ENCODE measurements around the gene ABCA2. TPM values are rescaled to one million over a fixed set of nuclear protein-coding genes. Genes with fewer than 3 reads are reported as not detected.
A peak's percentile ranks its signal among the peaks of the same experiment; 100 is the strongest.

The ABCA2 gene
- total RNA-seq, 1 donor from 2014 or later = 2.7 TPM

DNA sequence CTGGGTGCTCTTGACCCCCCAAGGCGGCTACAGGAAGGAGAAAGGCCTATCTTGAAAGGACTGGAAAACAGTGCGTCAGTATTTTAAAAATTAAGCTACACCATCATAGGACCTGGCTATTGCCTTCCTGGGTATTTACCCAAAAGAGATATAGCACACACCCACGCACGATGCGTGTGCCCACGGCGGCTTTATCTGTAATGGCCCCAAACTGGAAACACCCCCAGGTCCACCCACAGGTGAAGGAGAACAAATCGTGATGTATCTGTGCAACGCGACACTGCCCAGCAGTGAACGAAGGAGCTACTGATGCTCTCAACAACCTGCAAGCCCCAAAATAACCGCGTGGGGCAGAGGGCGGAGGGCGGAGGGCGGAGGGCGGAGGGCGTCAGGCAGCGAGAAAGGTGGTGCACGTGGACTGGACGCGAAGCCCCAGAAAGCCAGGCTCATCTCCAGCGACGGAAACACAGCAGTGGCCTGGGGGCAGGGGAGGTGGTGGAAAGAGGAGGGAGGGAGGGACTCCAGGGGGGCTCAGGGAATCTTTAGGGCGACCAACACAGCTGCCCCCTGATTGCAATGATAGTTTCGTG is 63.1 kb downstream of the ABCA2 start:
- H3F3A ChIP-seq (ENCODE audit: low read depth) = no peaks in the 10 kb centered on the region
- Mint-ChIP-seq H3K4me1 (peaks cover 19% of the 10 kb centered on the region), H3K27ac (peak overlapping the region; percentile 53), H3K27me3 (ENCODE audit: insufficient read depth, low read depth) (peaks cover 5% of the 10 kb centered on the region), H3K9me3 (no peaks in the 10 kb centered on the region), H3K4me3 (no peak overlapping the region), H3K36me3 (no peaks in the 10 kb centered on the region)
- H3K27me3 ChIP-seq = no peaks in the 10 kb centered on the region
- H3K9me3 ChIP-seq (ENCODE audit: low read depth) = no peaks in the 10 kb centered on the region
- no peak for DNase-seq (ENCODE audit: low spot score)
- H3K79me2 ChIP-seq (ENCODE audit: low read depth) = no peaks in the 10 kb centered on the region
- H3K4me1 ChIP-seq = peaks cover 6% of the 10 kb centered on the region
- TF ChIP-seq EZH2phosphoT487 (IDR thresholded peaks at IDR 0.05) = no peak
- no peak for TF ChIP-seq EZH2 (IDR thresholded peaks at IDR 0.05)
- TF ChIP-seq, protein P1, sequence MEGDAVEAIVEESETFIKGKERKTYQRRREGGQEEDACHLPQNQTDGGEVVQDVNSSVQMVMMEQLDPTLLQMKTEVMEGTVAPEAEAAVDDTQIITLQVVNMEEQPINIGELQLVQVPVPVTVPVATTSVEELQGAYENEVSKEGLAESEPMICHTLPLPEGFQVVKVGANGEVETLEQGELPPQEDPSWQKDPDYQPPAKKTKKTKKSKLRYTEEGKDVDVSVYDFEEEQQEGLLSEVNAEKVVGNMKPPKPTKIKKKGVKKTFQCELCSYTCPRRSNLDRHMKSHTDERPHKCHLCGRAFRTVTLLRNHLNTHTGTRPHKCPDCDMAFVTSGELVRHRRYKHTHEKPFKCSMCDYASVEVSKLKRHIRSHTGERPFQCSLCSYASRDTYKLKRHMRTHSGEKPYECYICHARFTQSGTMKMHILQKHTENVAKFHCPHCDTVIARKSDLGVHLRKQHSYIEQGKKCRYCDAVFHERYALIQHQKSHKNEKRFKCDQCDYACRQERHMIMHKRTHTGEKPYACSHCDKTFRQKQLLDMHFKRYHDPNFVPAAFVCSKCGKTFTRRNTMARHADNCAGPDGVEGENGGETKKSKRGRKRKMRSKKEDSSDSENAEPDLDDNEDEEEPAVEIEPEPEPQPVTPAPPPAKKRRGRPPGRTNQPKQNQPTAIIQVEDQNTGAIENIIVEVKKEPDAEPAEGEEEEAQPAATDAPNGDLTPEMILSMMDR (IDR thresholded peaks at IDR 0.05) = no peak
- H3K36me3 ChIP-seq = no peaks in the 10 kb centered on the region
- H3K27ac ChIP-seq = no peak overlapping the region
- H3K4me2 ChIP-seq = no peak overlapping the region
- H3K9ac ChIP-seq = no peak overlapping the region
- no peaks in the 10 kb centered on the region for H4K20me1 ChIP-seq (ENCODE audit: low read depth)
- no peak overlapping the region for H2AFZ ChIP-seq (replicated peaks)
- H3K4me3 ChIP-seq = no peak overlapping the region

DNA sequence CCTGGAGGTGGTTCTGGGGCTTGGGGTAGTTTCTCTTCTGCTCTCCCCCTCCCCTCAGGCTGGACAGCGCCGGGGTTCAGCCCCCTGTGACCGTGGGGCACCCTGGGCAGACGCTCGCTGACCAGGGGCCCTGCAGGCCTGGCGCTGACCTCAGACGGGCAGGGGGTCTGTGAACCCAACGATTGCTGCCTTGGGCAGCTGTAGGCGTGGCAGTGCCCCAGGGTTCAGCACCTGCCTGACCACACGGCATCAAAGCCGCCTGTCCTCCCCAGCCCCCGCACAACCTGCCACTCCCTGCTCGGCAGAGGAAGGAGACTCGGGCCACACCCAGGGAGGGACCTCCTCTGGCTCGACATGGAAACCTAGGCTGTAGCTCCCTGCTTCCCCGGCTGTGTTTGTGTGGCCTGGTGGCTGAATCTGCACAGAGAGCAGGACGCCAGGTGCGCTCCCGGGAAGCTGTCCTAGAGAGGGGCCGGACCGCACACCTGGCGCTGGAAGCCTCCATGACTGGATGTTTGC is 63.8 kb downstream of the ABCA2 start:
- Histone ChIP-seq H3K79me2 (ENCODE audit: low read depth) (no peaks in the 10 kb centered on the region), H3K27ac (no peak overlapping the region), H2AFZ (replicated peaks) (no peak overlapping the region), H3K9ac (no peak overlapping the region), H3K27me3 (no peaks in the 10 kb centered on the region), H3K4me2 (no peak overlapping the region), H3K4me3 (no peak overlapping the region), H3K9me3 (ENCODE audit: low read depth) (no peaks in the 10 kb centered on the region), H3K36me3 (no peaks in the 10 kb centered on the region), H3K4me1 (peaks cover 6% of the 10 kb centered on the region), H4K20me1 (ENCODE audit: low read depth) (no peaks in the 10 kb centered on the region), H3F3A (ENCODE audit: low read depth) (no peaks in the 10 kb centered on the region)
- Mint-ChIP-seq H3K4me1 (peaks cover 19% of the 10 kb centered on the region), H3K27me3 (ENCODE audit: insufficient read depth, low read depth) (peaks cover 5% of the 10 kb centered on the region), H3K27ac (peak overlapping the region; percentile 53), H3K36me3 (no peaks in the 10 kb centered on the region), H3K9me3 (no peaks in the 10 kb centered on the region), H3K4me3 (no peak overlapping the region)
- TF ChIP-seq EZH2 (IDR thresholded peaks at IDR 0.05) = no peak
- no peak for TF ChIP-seq EZH2phosphoT487 (IDR thresholded peaks at IDR 0.05)
- TF ChIP-seq, protein P1 (IDR thresholded peaks at IDR 0.05) = no peak
- no peak for DNase-seq (ENCODE audit: low spot score)

DNA sequence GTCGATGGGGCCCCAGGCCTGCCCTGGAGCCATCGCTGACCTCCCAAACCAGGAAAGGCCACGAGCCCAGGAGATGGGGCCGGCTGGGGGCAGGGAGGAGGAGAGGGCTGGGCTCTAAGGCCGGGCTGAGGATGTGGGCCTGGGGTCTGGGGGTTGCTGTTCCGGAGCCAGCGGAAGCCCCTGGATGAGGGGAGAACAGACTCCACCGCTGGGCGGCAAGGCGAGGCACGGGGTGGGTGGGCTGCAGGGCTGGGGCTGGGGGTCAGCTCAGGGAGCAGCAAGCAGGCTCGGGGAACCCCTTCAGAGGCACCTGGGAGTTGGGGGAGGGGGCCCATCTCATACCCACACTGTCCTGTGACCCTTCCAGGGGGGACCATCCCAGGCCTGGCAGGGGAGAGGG is 64.3 kb downstream of the ABCA2 start:
- Mint-ChIP-seq H3K9me3 (no peaks in the 10 kb centered on the region), H3K4me1 (peaks cover 19% of the 10 kb centered on the region), H3K36me3 (no peaks in the 10 kb centered on the region), H3K27me3 (ENCODE audit: insufficient read depth, low read depth) (peaks cover 5% of the 10 kb centered on the region), H3K27ac (no peak overlapping the region), H3K4me3 (no peak overlapping the region)
- Histone ChIP-seq H3K9me3 (ENCODE audit: low read depth) (no peaks in the 10 kb centered on the region), H2AFZ (replicated peaks) (no peak overlapping the region), H3K9ac (no peak overlapping the region), H3F3A (ENCODE audit: low read depth) (no peaks in the 10 kb centered on the region), H4K20me1 (ENCODE audit: low read depth) (no peaks in the 10 kb centered on the region), H3K4me3 (no peak overlapping the region), H3K27me3 (no peaks in the 10 kb centered on the region), H3K4me1 (peaks cover 6% of the 10 kb centered on the region), H3K36me3 (no peaks in the 10 kb centered on the region), H3K27ac (no peak overlapping the region), H3K4me2 (no peak overlapping the region), H3K79me2 (ENCODE audit: low read depth) (no peaks in the 10 kb centered on the region)
- TF ChIP-seq EZH2 (IDR thresholded peaks at IDR 0.05) (no peak), EZH2phosphoT487 (IDR thresholded peaks at IDR 0.05) (no peak)
- TF ChIP-seq, protein P1 (IDR thresholded peaks at IDR 0.05) = no peak
- no peak for DNase-seq (ENCODE audit: low spot score)
